GM12872 (cell line): ENCODE data around the gene PPP1R3E.

Experiments used
- TF ChIP-seq, protein P1 (sequence below): IDR thresholded peaks from 3 replicates; pipeline ENCODE4 v1.5.1; 2011; ENCODE audit warnings: low read depth, mild to moderate bottlenecking, low read length, moderate library complexity; ENCODE audit not compliant: insufficient read depth

PPP1R3E gene

DNA sequence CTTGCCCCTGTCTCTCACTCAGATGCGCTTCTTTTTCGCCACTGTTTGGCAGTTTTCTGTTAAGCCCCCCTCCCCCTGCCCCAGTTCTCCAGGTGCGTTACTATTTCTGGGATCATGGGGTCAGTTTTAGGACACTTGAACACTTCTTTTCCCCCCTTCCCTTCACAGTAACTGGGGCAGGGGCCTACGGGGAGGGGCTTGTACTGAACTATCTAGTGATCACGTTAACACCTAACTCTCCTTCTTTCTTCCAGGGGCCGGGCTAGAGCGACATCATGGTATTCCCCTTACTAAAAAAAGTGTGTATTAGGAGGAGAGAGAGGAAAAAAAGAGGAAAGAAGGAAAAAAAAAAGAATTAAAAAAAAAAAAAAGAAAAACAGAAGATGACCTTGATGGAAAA, 22.3 kb upstream of the PPP1R3E start:
- TF ChIP-seq, protein P1, sequence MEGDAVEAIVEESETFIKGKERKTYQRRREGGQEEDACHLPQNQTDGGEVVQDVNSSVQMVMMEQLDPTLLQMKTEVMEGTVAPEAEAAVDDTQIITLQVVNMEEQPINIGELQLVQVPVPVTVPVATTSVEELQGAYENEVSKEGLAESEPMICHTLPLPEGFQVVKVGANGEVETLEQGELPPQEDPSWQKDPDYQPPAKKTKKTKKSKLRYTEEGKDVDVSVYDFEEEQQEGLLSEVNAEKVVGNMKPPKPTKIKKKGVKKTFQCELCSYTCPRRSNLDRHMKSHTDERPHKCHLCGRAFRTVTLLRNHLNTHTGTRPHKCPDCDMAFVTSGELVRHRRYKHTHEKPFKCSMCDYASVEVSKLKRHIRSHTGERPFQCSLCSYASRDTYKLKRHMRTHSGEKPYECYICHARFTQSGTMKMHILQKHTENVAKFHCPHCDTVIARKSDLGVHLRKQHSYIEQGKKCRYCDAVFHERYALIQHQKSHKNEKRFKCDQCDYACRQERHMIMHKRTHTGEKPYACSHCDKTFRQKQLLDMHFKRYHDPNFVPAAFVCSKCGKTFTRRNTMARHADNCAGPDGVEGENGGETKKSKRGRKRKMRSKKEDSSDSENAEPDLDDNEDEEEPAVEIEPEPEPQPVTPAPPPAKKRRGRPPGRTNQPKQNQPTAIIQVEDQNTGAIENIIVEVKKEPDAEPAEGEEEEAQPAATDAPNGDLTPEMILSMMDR: no peak

DNA sequence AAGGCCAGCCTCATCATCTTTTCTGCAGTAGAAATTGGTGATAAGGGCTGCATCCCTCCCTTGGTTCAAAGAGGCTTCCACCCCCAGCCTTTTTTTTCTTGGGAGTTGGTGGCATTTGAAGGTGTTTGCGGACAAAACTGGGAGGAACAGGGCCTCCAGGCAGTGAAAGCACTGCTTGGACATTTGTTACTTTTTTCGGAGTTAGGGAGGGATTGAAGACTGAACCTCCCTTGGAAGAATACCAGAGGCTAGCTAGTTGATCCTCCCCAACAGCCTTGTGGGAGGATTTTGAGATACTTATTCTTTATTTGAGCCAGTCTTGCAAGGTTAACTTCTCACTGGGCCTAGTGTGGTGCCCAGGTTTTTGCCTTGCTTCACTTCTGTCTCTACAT, 21.8 kb upstream of the PPP1R3E start:
- TF ChIP-seq, protein P1: no peak

DNA sequence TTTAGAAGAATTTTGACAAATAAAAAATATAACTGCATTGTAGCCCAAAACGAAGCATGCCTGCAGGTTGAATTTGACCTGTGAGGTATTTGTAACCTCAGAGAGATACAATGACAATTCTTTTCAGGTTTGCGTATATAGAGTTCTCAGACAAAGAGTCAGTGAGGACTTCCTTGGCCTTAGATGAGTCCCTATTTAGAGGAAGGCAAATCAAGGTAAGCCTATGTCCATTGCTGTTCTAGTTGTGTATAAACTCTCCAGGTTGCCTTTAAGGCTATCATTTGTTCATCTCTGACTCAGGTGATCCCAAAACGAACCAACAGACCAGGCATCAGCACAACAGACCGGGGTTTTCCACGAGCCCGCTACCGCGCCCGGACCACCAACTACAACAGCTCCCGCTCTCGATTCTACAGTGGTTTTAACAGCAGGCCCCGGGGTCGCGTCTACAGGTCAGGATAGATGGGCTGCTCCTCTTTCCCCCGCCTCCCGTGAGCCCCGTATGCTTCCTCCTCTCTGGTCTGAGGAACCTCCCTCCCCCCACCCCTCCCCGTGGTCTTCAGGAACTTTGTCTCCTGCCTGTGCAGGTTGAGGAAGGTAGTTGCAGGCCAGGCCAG, 21.3 kb upstream of the PPP1R3E start:
- TF ChIP-seq, protein P1: no peak

DNA sequence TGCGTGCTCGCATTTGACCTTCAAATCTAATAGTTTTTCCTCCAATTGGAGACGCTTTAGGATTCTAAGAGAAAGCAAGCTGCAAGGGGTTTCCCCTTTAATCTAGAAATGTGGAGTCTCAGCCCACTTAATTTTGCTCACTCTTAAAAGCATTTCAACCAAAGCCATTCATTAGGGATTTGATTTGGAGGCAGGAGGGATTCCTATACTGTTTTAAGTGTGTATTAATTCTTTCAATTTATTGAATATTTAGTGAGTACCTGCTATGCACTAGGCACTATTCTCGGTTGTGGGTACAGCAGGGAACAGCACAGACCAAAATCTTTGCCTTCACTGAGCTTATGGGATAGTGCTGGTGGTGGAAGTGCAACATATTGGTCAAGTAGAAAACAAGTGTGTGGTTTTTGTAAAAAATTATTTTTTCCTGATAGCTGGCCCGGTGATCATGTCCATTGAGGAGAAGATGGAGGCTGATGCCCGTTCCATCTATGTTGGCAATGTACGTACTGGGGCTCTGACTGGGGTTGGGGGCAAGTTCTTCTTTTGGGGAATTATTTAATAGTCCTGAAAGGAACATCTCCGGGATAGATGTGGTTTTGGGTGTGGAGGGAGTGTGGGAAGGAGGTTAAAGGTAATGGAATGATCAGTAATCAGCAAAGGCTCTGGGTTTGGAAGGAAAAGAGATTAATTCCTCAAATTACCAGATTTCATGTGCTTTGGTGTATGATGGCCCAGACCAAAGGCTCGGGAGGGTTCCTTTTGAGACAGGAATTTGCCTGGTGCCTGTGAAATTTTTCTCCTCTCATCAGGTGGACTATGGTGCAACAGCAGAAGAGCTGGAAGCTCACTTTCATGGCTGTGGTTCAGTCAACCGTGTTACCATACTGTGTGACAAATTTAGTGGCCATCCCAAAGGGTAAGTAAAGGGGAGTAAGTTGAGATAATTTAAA, 20.2 kb upstream of the PPP1R3E start:
- TF ChIP-seq, protein P1: no peak

DNA sequence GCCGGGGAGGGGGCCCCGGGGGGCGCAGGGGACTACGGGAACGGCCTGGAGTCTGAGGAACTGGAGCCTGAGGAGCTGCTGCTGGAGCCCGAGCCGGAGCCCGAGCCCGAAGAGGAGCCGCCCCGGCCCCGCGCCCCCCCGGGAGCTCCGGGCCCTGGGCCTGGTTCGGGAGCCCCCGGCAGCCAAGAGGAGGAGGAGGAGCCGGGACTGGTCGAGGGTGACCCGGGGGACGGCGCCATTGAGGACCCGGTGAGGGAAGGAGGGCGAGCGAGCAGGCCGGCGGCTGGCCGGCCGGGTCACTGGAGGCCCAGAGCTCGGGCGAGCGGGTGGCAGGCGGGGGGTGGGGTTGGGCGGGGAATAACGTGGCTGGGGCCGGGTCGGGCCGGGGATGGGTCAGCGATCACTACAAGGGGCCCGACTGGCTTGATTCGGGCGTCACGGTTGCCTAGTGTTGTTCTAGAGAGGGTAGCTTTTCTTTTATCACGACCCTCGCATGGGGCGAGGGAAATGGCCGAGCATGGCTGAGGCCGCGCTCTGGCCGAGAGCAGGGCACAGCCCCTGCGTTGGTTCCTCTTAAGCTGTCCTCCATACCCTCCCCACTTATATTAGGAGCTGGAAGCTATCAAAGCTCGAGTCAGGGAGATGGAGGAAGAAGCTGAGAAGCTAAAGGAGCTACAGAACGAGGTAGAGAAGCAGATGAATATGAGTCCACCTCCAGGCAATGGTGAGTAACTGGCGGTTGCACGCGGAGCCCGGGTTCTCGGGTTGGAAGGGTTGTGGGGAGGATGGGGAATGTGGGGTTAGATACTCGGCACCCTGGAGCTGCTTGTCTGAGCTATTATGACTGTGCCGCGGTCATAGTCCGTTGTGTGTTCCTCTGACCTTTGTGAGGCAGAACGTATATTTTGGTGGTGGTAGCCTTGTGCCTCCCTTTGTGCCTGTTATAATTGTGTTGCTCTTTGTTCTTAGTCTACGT, 19.2 kb upstream of the PPP1R3E start:
- TF ChIP-seq, protein P1: no peak

DNA sequence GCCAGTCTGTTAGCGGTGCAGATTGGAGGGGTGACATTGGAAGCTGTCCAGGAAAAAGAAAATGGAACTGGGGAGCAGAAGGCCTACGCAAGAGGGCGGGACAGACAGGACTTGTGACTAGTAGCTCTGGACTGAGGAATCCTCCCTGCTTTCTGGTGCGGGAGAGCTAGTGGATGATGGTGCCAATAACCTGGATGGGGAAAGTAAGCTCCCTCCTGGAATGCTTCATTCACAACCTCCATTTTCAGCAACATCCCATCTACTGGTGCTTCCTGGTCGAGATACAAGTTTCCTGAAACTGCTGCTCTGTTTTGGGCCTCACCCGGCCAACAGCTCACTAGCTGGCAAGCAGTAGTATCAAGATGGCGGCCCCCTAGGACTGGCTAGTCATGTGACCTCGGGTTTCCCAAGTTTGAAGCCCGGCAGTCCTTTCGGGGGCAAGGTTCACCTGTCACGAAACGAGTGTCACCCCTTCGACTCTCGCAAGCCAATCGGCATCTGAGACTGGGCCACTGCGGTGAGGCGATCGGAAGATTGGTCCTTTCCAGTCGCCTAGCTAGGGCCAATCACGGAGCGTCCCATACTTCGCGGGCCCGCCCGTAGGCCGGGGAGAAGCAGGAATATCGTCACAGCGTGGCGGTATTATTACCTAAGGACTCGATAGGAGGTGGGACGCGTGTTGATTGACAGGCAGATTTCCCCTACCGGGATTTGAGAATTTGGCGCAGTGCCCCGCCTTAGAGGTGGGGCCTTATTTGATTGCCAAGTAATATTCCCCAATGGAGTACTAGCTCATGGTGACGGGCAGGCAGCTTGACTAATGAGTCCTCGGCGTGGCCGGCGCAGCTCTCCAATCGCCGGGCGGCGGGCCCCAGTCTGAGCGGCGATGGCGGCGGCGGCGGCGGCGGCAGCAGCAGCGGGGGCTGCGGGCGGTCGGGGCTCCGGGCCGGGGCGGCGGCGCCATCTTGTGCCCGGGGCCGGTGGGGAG, 18.2 kb upstream of the PPP1R3E start, which contains the start of gene PABPN1:
Gene PABPN1 (plus strand): TSS at position 874 of the 988 bp plus-strand sequence. CDS start 13 bp downstream, at position 887.
- TF ChIP-seq, protein P1: no peak
